ENCODE results near the gene LRFN4. TPM values are rescaled to one million over a fixed set of nuclear protein-coding genes. Genes with fewer than 3 reads are reported as not detected.

The LRFN4 gene
- total RNA-seq, 1 experiment from 2014 or later = 66.7 TPM

- H3K4ac ChIP-seq (ENCODE audit: low read depth, low read length) = no peak overlapping the region
- no peak overlapping the region for H2BK12ac ChIP-seq (ENCODE audit: insufficient read length, low read depth, low read length)
- no peak overlapping the region for H2BK5ac ChIP-seq (ENCODE audit: insufficient read length, low read length)
- H2BK20ac ChIP-seq (ENCODE audit: low read depth, low read length, poor library complexity, severe bottlenecking) = no peak overlapping the region
- no peak overlapping the region for H2AFZ ChIP-seq (ENCODE audit: low read length)
- no peaks in the 10 kb centered on the region for H4K20me1 ChIP-seq (ENCODE audit: control insufficient read depth, insufficient read depth, insufficient read length)
- no peak overlapping the region for H3K56ac ChIP-seq (ENCODE audit: insufficient read length, low read depth, low read length)
- H3K14ac ChIP-seq (ENCODE audit: insufficient read depth, low read length) = no peak overlapping the region
- peak overlapping the region in 1 of 3 experiments; percentile 61; a peak in 2 of 7 replicates for H3K27ac Mint-ChIP-seq
- no peak overlapping the region for H3K4me3 Mint-ChIP-seq
- H3K27me3 Mint-ChIP-seq (ENCODE audit: low read depth) = no peaks in the 10 kb centered on the region; the same call in 1 of the 2 replicates
- no peak for DNase-seq
- H3K79me1 ChIP-seq (ENCODE audit: insufficient read depth, low read depth, low read length, poor library complexity, severe bottlenecking) = no peaks in the 10 kb centered on the region
- H3K27ac ChIP-seq (ENCODE audit: insufficient read length, low read depth, low read length) = no peak overlapping the region
- H3K9me3 ChIP-seq (ENCODE audit: control insufficient read depth, low read depth, low read length) = no peaks in the 10 kb centered on the region
- no peak overlapping the region for H4K5ac ChIP-seq (ENCODE audit: insufficient read length, low read depth, low read length)
- H2AK5ac ChIP-seq (ENCODE audit: insufficient read length, low read length) = no peak overlapping the region
- no peaks in the 10 kb centered on the region for H3K36me3 Mint-ChIP-seq (ENCODE audit: insufficient read depth in 1 of 3, low read depth in 3 of 3)
- no peaks in the 10 kb centered on the region for H3K79me2 ChIP-seq (ENCODE audit: insufficient read depth, low read length)
- H3K23me2 ChIP-seq (ENCODE audit: insufficient read length, low read depth, low read length, poor library complexity, severe bottlenecking) = no peaks in the 10 kb centered on the region
- no peaks in the 10 kb centered on the region for H3K9me3 Mint-ChIP-seq
- H3K9ac ChIP-seq (ENCODE audit: extremely low read depth, insufficient read length, low read length) = no peak overlapping the region
- no peak overlapping the region for H4K8ac ChIP-seq (replicated peaks; ENCODE audit: insufficient read length, low read depth, low read length)
- no peak overlapping the region for H2BK15ac ChIP-seq (ENCODE audit: low read depth, low read length)
- H4K91ac ChIP-seq (ENCODE audit: insufficient read length, low read depth, low read length) = no peak overlapping the region
- peaks cover 40 to 61% of the 10 kb centered on the region in 2 experiments for H3K4me1 Mint-ChIP-seq
- H3K4me2 ChIP-seq (ENCODE audit: insufficient read depth, insufficient read length, low read length) = no peak overlapping the region
- TF ChIP-seq CTCF (conservative IDR thresholded peaks at IDR 0.05) = no peak
- no peaks in the 10 kb centered on the region for H3K27me3 ChIP-seq (ENCODE audit: insufficient read depth, low read length)
- no peak overlapping the region for H3K23ac ChIP-seq (ENCODE audit: insufficient read length, low read depth, low read length)
- H3K4me1 ChIP-seq (ENCODE audit: insufficient read depth, low read length) = peaks cover 2% of the 10 kb centered on the region; the same call in 1 of the 2 replicates
- H2BK120ac ChIP-seq (ENCODE audit: low read depth, low read length, poor library complexity, severe bottlenecking) = no peak overlapping the region
- no CpG with 5 or more reads among the region's 8 CpGs for WGBS (ENCODE audit: extremely low coverage, insufficient read length, low lambda C conversion rate)
- no peak overlapping the region for H3K18ac ChIP-seq (ENCODE audit: insufficient read length, low read depth, low read length)
- H3T11ph ChIP-seq (ENCODE audit: low read length) = no peak overlapping the region
These were observed 23.1 kb downstream of the LRFN4 start for GRCh38 chr11:66879999-66880398.

Data from H9 (cell line).